Sigmoid colon (tissue), 7 donors: ENCODE results near the gene COL1A1. TPM values are rescaled to one million over a fixed set of nuclear protein-coding genes. Genes with fewer than 3 reads are reported as not detected.

Source experiments
- DNase-seq: peaks from one replicate; pipeline ENCODE4 v3.0.0-alpha.2; 2019
- H3K27ac ChIP-seq, 4 donors: fragments of 200-600 bp; sonication (generic); one replicate each; pipeline ENCODE4 v1.5.1; 2016 to 2019; ENCODE audit warnings: mild to moderate bottlenecking in 1 of 4
- H3K27me3 ChIP-seq, 3 donors: fragments of 200-600 bp; sonication (generic); one replicate each; pipeline ENCODE4 v1.5.1; 2019; ENCODE audit warnings: mild to moderate bottlenecking in 1 of 3
- H3K36me3 ChIP-seq, 4 donors: fragments of 200-600 bp; sonication (generic); one replicate each; pipeline ENCODE4 v1.5.1; 2016 to 2019
- H3K4me1 ChIP-seq, 4 donors: fragments of 200-600 bp; sonication (generic); one replicate each; pipeline ENCODE4 v1.5.1; 2017 to 2019
- H3K4me3 ChIP-seq, 4 donors: fragments of 200-600 bp; sonication (generic); one replicate each; pipeline ENCODE4 v1.5.1; 2017 to 2019; ENCODE audit warnings: mild to moderate bottlenecking in 2 of 4, moderate library complexity in 1 of 4
- H3K9me3 ChIP-seq, 4 donors: fragments of 200-600 bp in 3 of 4; sonication (generic) in 3 of 4; one replicate each; pipeline versions ENCODE4 v1.5.1 to v1.6.1; 2013 to 2019
- EP300 ChIP-seq, 4 donors: sonication (generic); formaldehyde crosslinking; IDR thresholded peaks; one replicate each; pipeline ENCODE4 v1.6.1; 2017; ENCODE audit warnings: antibody characterized with exemption in 4 of 4
- POLR2A ChIP-seq, 2 donors: fragments of 450-650 bp; IDR thresholded peaks; one replicate each; pipeline ENCODE4 v1.6.1; 2016; ENCODE audit warnings: antibody characterized with exemption in 2 of 2, mild to moderate bottlenecking in 2 of 2, moderate library complexity in 2 of 2
- POLR2AphosphoS5 ChIP-seq, 4 donors: sonication (generic); formaldehyde crosslinking; IDR thresholded peaks; one replicate each; pipeline ENCODE4 v1.6.1; 2017; ENCODE audit warnings: antibody characterized with exemption in 4 of 4
- WGBS, 2 donors: extraction: QIAGEN DNeasy Blood & Tissue Kit; methylation state at CpG; one replicate each; pipeline ENCODE4 v1.1.7; 2013; 5-methylcytosine and 5-hydroxymethylcytosine counted together
- intact Hi-C: fragments of 100-400 bp; cut with DNase I; formaldehyde crosslinking; loops from one replicate; pipeline ENCODE4 v1.15.1; 2023
- polyA plus RNA-seq, 3 donors: library from polyadenylated mRNA; stranded (reverse); fragments of 200-250 nt; gene quantifications; one replicate each; pipeline ENCODE4 v1.2.3, GENCODE V29; 2013
- total RNA-seq, 4 donors: library from RNA; depleted of rRNA; stranded (reverse); fragments of >200 nt; gene quantifications; one replicate each; pipeline ENCODE4 v1.1.0, GENCODE V29; 2016
- TF ChIP-seq, protein P1 (sequence below), 4 experiments: fragments of 450-650 bp in 3 of 4; fragments of 200-600 bp in 1 of 4; IDR thresholded peaks; one replicate each; pipeline ENCODE4 v1.5.1; 2016 to 2019; ENCODE audit warnings: antibody characterized with exemption in 4 of 4, mild to moderate bottlenecking in 3 of 4, moderate library complexity in 2 of 4
- donor health status: healthy with polysubstance abuse.
- donor health status: Bipolar disorder and iron deficiency.
- donor health status: healthy.

Gene COL1A1
- total and polyA plus RNA-seq, 7 donors: 7.8 to 459 (median 49.2) TPM

DNA sequence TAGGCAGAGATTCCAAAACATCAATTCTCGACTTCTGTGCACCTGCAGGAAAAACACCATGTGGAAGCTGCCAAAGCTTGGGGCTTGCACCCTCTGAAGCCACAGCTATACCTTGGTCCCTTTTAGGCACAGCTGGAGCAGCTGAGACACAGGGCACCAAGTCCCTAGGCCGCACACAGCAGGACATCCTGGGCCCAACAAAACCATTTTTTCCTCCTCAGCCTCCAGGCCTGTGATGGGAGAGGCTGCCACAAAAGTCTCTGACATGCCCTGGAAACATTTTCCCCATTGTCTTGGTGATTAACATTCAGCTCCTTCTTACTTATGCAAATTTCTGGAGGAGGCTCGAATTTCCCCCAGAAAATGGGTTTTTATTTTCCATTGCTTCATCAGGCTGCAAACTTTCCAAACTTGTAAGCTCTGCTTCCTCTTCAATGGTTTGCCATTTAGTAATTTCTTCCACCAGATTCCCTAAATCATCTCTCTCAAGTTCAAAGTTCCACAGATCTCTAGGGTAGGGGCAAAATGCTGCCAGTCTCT, 24.3 kb upstream of the COL1A1 start:
- Histone ChIP-seq H3K9me3 (peaks cover 0 to 6% (median 0%) of the 10 kb centered on the region in 4 donors), H3K27me3 (no peaks in the 10 kb centered on the region), H3K4me1 (peaks cover 0 to 25% (median 19%) of the 10 kb centered on the region in 4 donors), H3K36me3 (no peaks in the 10 kb centered on the region), H3K4me3 (no peak overlapping the region), H3K27ac (no peak overlapping the region)
- no peak for DNase-seq
- 73% methylated on average over 3 of the region's 3 CpGs for WGBS, 2 donors
- intact Hi-C loops: no loop called here
- TF ChIP-seq POLR2A (IDR thresholded peaks at IDR 0.05) (no peak), POLR2AphosphoS5 (IDR thresholded peaks at IDR 0.05) (no peak), EP300 (IDR thresholded peaks at IDR 0.05) (no peak)
- TF ChIP-seq, protein P1, sequence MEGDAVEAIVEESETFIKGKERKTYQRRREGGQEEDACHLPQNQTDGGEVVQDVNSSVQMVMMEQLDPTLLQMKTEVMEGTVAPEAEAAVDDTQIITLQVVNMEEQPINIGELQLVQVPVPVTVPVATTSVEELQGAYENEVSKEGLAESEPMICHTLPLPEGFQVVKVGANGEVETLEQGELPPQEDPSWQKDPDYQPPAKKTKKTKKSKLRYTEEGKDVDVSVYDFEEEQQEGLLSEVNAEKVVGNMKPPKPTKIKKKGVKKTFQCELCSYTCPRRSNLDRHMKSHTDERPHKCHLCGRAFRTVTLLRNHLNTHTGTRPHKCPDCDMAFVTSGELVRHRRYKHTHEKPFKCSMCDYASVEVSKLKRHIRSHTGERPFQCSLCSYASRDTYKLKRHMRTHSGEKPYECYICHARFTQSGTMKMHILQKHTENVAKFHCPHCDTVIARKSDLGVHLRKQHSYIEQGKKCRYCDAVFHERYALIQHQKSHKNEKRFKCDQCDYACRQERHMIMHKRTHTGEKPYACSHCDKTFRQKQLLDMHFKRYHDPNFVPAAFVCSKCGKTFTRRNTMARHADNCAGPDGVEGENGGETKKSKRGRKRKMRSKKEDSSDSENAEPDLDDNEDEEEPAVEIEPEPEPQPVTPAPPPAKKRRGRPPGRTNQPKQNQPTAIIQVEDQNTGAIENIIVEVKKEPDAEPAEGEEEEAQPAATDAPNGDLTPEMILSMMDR (IDR thresholded peaks at IDR 0.05): no peak

DNA sequence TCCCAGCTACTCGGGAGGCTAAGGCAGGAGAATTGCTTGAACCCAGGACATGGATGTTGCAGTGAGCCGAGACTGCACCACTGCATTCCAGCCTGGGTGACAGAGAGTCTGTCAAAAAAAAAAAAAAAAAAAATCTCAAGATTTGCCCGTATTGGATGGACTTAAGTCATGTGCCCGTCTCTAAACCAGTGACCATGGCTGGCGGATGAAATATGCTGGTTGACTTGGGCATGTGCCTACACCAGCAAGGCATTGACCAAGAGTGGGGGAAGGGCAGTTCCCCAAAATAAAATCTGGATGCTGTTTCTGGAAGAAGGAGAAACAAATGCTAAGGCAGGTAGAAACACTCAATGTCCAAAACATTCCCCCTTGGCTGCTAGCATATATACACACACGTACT, 21.5 kb upstream of the COL1A1 start:
- WGBS, 2 donors: 80 to 89% methylated on average over 6 of the region's 6 CpGs
- intact Hi-C loops: no loop called here
- H3K27ac ChIP-seq: peak overlapping the region; percentile 46 to 99 (median 72)
- no peaks in the 10 kb centered on the region for H3K27me3 ChIP-seq
- TF ChIP-seq, protein P1 (IDR thresholded peaks at IDR 0.05): no peak
- no peak for TF ChIP-seq POLR2A (IDR thresholded peaks at IDR 0.05)
- TF ChIP-seq POLR2AphosphoS5 (IDR thresholded peaks at IDR 0.05): no peak
- TF ChIP-seq EP300 (IDR thresholded peaks at IDR 0.05): no peak
- peaks cover 0 to 6% (median 0%) of the 10 kb centered on the region in 4 donors for H3K9me3 ChIP-seq
- no peak for DNase-seq
- H3K36me3 ChIP-seq: no peaks in the 10 kb centered on the region
- no peak overlapping the region for H3K4me3 ChIP-seq
- H3K4me1 ChIP-seq: peaks cover 0 to 50% (median 37%) of the 10 kb centered on the region in 4 donors

DNA sequence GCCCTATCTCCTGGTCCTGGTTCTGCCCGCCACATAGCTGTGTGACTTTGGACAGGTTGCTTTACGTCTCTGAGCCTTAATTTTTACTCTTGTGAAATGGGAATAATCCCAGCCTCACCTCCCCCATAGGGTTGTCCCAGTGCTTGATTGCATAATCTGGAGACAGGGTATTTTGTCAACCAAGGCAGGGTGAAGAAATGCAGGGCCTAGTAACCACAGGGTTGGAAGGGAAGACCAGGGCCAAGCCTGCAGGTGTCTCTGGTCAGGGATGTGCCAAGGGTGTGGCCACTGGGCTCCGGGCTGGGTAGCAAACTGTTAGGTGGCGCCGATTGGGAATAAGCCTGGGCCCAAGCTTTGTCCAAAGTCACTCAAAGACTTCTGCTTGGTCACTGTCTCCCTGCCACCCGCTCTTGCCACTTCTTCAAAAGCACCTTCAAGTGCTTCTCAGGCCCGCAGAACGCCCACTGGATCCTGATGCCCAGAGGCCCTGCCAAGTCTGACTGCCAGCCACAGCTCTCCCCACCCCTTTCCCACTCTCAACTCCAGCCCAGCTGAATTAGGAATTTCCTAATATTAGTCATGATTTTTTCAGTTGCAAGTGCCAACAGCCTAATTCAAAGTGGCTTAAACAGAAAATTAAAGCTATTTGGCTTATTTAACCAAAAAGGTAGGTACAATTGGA, 20.6 kb upstream of the COL1A1 start:
- intact Hi-C loops: no loop called here
- H3K36me3 ChIP-seq: no peaks in the 10 kb centered on the region
- TF ChIP-seq POLR2A (IDR thresholded peaks at IDR 0.05) (no peak), POLR2AphosphoS5 (IDR thresholded peaks at IDR 0.05) (peak in 2 of 4 donors; percentile 26 to 42)
- H3K27ac ChIP-seq: peak overlapping the region; percentile 46 to 99 (median 72)
- H3K9me3 ChIP-seq: peaks cover 0 to 6% (median 0%) of the 10 kb centered on the region in 4 donors
- H3K27me3 ChIP-seq: no peaks in the 10 kb centered on the region
- H3K4me1 ChIP-seq: peaks cover 0 to 56% (median 45%) of the 10 kb centered on the region in 4 donors
- H3K4me3 ChIP-seq: no peak overlapping the region
- DNase-seq: peak; percentile 80
- 82 to 83% methylated on average over 8 of the region's 8 CpGs for WGBS, 2 donors

DNA sequence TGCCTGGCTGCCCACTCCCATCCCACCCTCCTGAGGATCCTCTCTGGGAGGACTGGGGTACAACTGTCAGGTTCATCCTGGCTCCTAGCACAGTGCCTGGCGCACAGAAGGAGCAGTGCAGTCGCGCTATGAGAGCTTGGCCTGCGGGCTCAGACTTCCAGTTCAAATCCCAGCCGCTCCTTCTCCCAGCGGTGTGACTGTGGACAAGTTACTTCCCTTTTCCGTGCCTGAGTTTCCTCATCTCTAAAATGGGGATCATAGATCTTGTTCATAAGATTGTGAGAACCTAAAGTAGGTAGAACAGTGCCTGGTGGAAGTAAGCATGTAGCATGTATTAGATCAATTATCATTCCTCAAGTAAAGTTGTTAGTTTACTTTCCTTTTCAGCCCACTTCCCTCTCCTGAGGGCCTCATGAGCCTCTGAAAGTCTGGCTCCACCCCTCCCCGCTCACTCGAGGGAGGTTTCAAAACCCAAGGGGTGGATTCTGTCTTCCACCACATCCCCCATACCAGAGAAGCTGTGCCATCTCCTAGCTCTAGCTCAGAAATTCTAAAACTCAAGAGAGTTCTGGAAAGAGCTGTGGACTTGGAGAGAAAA, 19.9 kb upstream of the COL1A1 start:
- DNase-seq: no peak
- Histone ChIP-seq H3K27ac (peak overlapping the region in 3 of 4 donors; percentile 64 to 99 (median 79)), H3K27me3 (no peaks in the 10 kb centered on the region), H3K36me3 (no peaks in the 10 kb centered on the region), H3K4me3 (no peak overlapping the region), H3K9me3 (peaks cover 0 to 6% (median 0%) of the 10 kb centered on the region in 4 donors), H3K4me1 (peaks cover 0 to 56% (median 46%) of the 10 kb centered on the region in 4 donors)
- TF ChIP-seq EP300 (IDR thresholded peaks at IDR 0.05) (no peak), POLR2AphosphoS5 (IDR thresholded peaks at IDR 0.05) (no peak), POLR2A (IDR thresholded peaks at IDR 0.05) (no peak)
- 73 to 78% methylated on average over 9 of the region's 9 CpGs for whole genome bisulfite sequencing, 2 donors
- intact Hi-C loops: no loop called here

DNA sequence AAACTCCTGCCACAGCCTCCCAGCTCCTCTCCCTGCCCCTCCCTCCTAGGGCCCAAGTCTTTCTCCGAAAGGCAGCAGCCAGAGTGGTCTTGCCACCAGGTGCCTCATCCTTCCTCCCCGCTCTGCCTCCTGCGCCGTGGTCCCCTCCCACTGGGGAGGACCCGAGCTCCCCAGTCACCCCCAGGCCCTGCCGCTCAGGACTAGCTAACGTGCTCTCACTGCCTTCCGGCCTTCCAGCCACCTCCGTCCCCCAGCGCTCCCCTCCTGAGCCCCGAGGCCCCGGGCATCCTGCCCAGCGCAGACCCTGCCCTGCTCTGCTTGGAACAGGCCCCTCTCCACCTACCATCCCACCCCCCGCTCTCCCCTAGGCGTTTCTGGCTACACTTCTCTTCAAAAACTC, 19.4 kb upstream of the COL1A1 start:
- intact Hi-C loops: no loop called here
- Histone ChIP-seq H3K4me1 (peaks cover 0 to 56% (median 46%) of the 10 kb centered on the region in 4 donors), H3K9me3 (peaks cover 0 to 6% (median 0%) of the 10 kb centered on the region in 4 donors), H3K4me3 (no peak overlapping the region), H3K27ac (peak overlapping the region in 2 of 4 donors; percentile 79 to 99), H3K36me3 (no peaks in the 10 kb centered on the region), H3K27me3 (no peaks in the 10 kb centered on the region)
- DNase-seq: no peak
- WGBS, 2 donors: 88 to 91% methylated on average over 15 of the region's 15 CpGs
- no peak for TF ChIP-seq EP300 (IDR thresholded peaks at IDR 0.05)
- TF ChIP-seq POLR2A (IDR thresholded peaks at IDR 0.05): no peak
- TF ChIP-seq, protein P1 (IDR thresholded peaks at IDR 0.05): no peak
- TF ChIP-seq POLR2AphosphoS5 (IDR thresholded peaks at IDR 0.05): no peak
